Heart right ventricle (tissue), 16 donors: ENCODE results near the gene TUBGCP6. TPM values are rescaled to one million over a fixed set of nuclear protein-coding genes. Genes with fewer than 3 reads are reported as not detected.

Experiments
- ATAC-seq, 8 donors: fragments of 200-7000 bp; cut with Tn5 transposase; one replicate each; pipeline ENCODE4 v1.9.1; 2020; ENCODE audit warnings: mild to moderate bottlenecking in 8 of 8, moderate library complexity in 8 of 8, moderate number of reproducible peaks in 1 of 8
- DNase-seq, 2 donors: peaks; one replicate each; pipeline ENCODE4 v3.0.0-alpha.2; 2020
- H3K27ac ChIP-seq, 10 donors: fragments of 200-600 bp; sonication (generic) in 2 of 10; one replicate each; pipeline versions ENCODE4 v1.5.0 to v1.8.0; 2020 to 2022; ENCODE audit warnings: mild to moderate bottlenecking in 3 of 10
- H3K27me3 ChIP-seq, 7 donors: fragments of 200-600 bp; one replicate each; pipeline ENCODE4 v1.8.0; 2021 to 2022; ENCODE audit warnings: mild to moderate bottlenecking in 2 of 7
- H3K36me3 ChIP-seq, 9 donors: fragments of 200-600 bp; sonication (generic) in 1 of 9; one replicate each; pipeline versions ENCODE4 v1.5.0 to v1.8.0; 2020 to 2022; ENCODE audit warnings: mild to moderate bottlenecking in 2 of 9
- H3K4me1 ChIP-seq, 9 donors: fragments of 200-600 bp; sonication (generic) in 1 of 9; one replicate each; pipeline versions ENCODE4 v1.5.0 to v1.8.0; 2020 to 2022; ENCODE audit warnings: mild to moderate bottlenecking in 4 of 9
- H3K4me3 ChIP-seq, 10 donors: fragments of 200-600 bp; sonication (generic) in 2 of 10; one replicate each; pipeline versions ENCODE4 v1.5.0 to v1.8.0; 2020 to 2022; ENCODE audit warnings: mild to moderate bottlenecking in 7 of 10, moderate library complexity in 2 of 10
- H3K9me3 ChIP-seq, 11 donors: fragments of 200-600 bp in 10 of 11; sonication (generic) in 2 of 11; one replicate each; pipeline versions ENCODE4 v1.5.0 to v1.8.0; 2013 to 2022; ENCODE audit warnings: mild to moderate bottlenecking in 2 of 11, control low read depth in 1 of 11, moderate library complexity in 1 of 11
- CTCF ChIP-seq, 9 donors: fragments of 200-600 bp; sonication (generic) in 2 of 9; IDR thresholded peaks; one replicate each; pipeline versions ENCODE4 v1.5.0 to v1.8.0; 2021 to 2022; ENCODE audit warnings: antibody characterized with exemption in 9 of 9, mild to moderate bottlenecking in 5 of 9, moderate library complexity in 1 of 9
- WGBS, 2 donors: extraction: QIAGEN DNeasy Blood & Tissue Kit; methylation state at CpG; one replicate each; pipeline ENCODE4 v1.1.7; 2013; ENCODE audit warnings: inconsistent platforms in 1 of 2; 5-methylcytosine and 5-hydroxymethylcytosine counted together
- intact Hi-C, 10 donors: fragments of 100-400 bp; cut with DNase I; formaldehyde crosslinking; loops; one replicate each; pipeline versions ENCODE4 v1.11.1 to v1.14.2; 2022
- polyA plus RNA-seq, 2 donors: library from polyadenylated mRNA; stranded (reverse); fragments of 200-250 nt; gene quantifications; one replicate each; pipeline ENCODE4 v1.2.3, GENCODE V29; 2013
- total RNA-seq, 10 donors: library from RNA; stranded (reverse); fragmentation: NEBNext Ultra II Directional in 3 of 10; extraction: Animal tissue kit (Norgen Biotek cat#: 25700) in 3 of 10; gene quantifications; one replicate each; pipeline versions ENCODE4 v1.2.1 to v1.2.4, GENCODE V29; 2021 to 2023
- donor health status: Arrhythmogenic right ventricular cardiomyopathy.
- donor health status: ischemic (EF 13 %, LVEDD 7.1; RV severe dilation, severe dysfunction).
- donor health status: healthy with polysubstance abuse.
- donor health status: DM: no; HTN: yes; CAD: no.
- donor health status: DM: no; HTN: no; CAD: no.
- donor health status: ischemic (EF 25% LVEDD 6.9; RV normal size, moderate dysfunction).
- donor health status: ischemic (EF 25% LVEDD 5.7; RV mildly dilated, moderate dysfunction).
- donor health status: healthy.
- donor health status: DM: yes; HTN: yes; CAD: no.
- donor health status: Ischemic cardiomyopathy.
- donor health status: ischemic (EF 35%, LVEDD 5.7; RV mildly dilated, moderate dysfunction).
- donor health status: nonischemic (EF 11% LVEDD 7.7; RV severe dilation, severe dysfunction).
- donor health status: DM: yes; HTN: yes; CAD: no.
- donor health status: PGD.
- donor health status: ischemic (EF 29% LVEDD 5.4; RV normal size, mild dysfunction).
- donor health status: nonischemic (EF 23%, LVEDD 6.1; RV moderate dilation, normal function).

TUBGCP6 gene
- total and polyA plus RNA-seq, 12 donors = 14.2 to 40.7 (median 18.5) TPM

- ATAC-seq (peak in 3 of 8 donors; percentile 32 to 48 (median 38)), DNase-seq (no peak)
- Histone ChIP-seq H3K4me3 (peak overlapping the region in 1 of 10 donors; percentile 45), H3K27me3 (peaks cover 5 to 59% (median 52%) of the 10 kb centered on the region in 7 donors), H3K27ac (no peak overlapping the region), H3K9me3 (no peaks in the 10 kb centered on the region), H3K36me3 (no peaks in the 10 kb centered on the region), H3K4me1 (peaks cover 0 to 13% (median 6%) of the 10 kb centered on the region in 9 donors)
- WGBS, 2 donors = 59 to 64% methylated on average over 13 to 15 of the region's 15 CpGs
- intact Hi-C loops = no loop called here
- TF ChIP-seq CTCF (IDR thresholded peaks at IDR 0.05) = no peak
Measured at GRCh38 chr22:50171319-50171964, 73.4 kb downstream of the TUBGCP6 start.

- 5 to 7% methylated on average over 53 to 104 of the region's 105 CpGs for WGBS, 2 donors
- no peak within 1 kb of the TSS for H3K27ac ChIP-seq
- H3K4me3 ChIP-seq = peak within 1 kb of the TSS in 9 of 10 donors; percentile 28 to 45 (median 40)
- intact Hi-C loops = no loop called here
- H3K27me3 ChIP-seq = peaks cover 5 to 58% (median 47%) of the 10 kb centered on the region in 7 donors
- H3K4me1 ChIP-seq = peaks cover 0 to 13% (median 6%) of the 10 kb centered on the region in 9 donors
- no peak for DNase-seq
- H3K36me3 ChIP-seq = no peaks in the 10 kb centered on the region
- no peaks in the 10 kb centered on the region for H3K9me3 ChIP-seq
- ATAC-seq = no peak
- no peak for TF ChIP-seq CTCF (IDR thresholded peaks at IDR 0.05)
Measured at GRCh38 chr22:50170453-50171318, 74.1 kb downstream of the TUBGCP6 start, which contains the start of gene PANX2. Gene PANX2 (plus strand): TSS chr22:50170731. CDS start chr22:50170731, 0 bp downstream.

- ATAC-seq = no peak
Measured at GRCh38 chr22:50169774-50170341, 75.0 kb downstream of the TUBGCP6 start.

More at GRCh38 chr22:50169774-50170341, 75.0 kb downstream of the TUBGCP6 start:
- no peaks in the 10 kb centered on the region for H3K9me3 ChIP-seq
- no peaks in the 10 kb centered on the region for H3K36me3 ChIP-seq
- no peak overlapping the region for H3K27ac ChIP-seq
- 1% methylated on average over 33 to 69 of the region's 70 CpGs for WGBS, 2 donors
- intact Hi-C loops = no loop called here
- peaks cover 5 to 55% (median 45%) of the 10 kb centered on the region in 7 donors for H3K27me3 ChIP-seq
- no peak for TF ChIP-seq CTCF (IDR thresholded peaks at IDR 0.05)
- H3K4me1 ChIP-seq = peaks cover 0 to 13% (median 6%) of the 10 kb centered on the region in 9 donors
- H3K4me3 ChIP-seq = peak overlapping the region in 9 of 10 donors; percentile 28 to 45 (median 40)
- no peak for DNase-seq
